NCI-H69 (cell line): Measurements from ENCODE around the gene TOR3A.

Experiments used
- DNase-seq: peaks from one replicate; lab custom pipeline; 2025; lab: John Stamatoyannopoulos, UW

The TOR3A gene

DNA sequence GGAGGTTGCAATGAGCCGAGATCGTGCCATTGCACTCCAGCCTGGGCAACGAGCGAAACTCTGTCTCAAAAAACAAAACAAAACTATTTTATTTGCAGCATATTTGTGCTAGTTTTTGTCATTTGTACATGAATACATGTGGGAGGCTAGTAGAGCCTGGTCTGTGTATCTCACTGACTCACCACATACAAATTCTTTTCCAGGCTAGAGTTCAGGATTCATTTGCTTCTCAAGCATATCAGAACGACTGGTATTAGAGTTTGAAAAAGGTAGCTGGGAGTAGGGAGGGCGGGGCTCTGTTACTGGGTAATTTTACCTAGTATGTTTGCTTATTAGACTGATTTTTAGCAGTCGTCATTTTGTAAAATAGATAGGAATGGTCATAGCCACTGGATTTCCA, 4.5 kb upstream of the TOR3A start:
- no peak for DNase-seq

GRCh38 chr1:179079113-179079761, 2.6 kb upstream of the TOR3A start:
- peak; percentile 84 for DNase-seq

DNA sequence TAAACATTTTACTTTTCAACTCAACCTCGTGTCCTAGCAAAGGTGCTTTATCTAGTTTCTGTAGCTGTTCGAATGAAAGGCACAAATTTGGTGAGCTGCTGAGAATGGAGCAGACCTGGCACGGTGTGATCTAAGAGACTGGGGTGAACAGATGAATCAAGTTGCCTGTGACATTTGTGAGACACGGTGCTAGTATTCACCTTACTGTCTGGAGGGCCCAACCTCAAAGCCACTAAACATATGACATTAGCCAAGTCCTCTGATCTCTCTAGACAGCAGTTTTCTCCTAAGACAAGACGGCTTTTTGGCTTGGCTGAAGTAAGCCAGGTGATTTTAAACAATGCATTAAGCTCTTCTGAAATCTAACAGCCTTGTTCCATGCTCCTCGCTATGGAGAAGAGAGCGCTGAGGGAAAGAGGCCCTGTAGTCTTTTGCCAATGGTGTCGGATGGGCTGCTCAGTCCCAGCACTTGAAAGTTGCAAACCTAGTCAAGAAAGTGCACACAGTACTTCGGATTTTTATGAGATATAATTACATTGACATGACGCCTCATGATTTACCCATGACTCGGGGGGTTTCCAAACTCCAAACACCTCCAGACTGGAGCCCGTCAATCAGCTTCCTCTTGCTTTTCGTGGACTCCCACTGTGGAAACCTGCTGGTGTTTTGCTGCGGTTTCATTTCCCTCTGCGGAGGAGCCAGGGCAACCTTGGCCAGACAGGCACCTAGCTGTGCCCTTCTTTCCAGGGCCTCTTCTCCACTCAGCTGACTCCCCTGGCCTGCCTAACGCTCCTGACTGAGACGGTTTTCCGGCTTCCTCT, 794 bp upstream of the TOR3A start:
- DNase-seq = no peak

DNA sequence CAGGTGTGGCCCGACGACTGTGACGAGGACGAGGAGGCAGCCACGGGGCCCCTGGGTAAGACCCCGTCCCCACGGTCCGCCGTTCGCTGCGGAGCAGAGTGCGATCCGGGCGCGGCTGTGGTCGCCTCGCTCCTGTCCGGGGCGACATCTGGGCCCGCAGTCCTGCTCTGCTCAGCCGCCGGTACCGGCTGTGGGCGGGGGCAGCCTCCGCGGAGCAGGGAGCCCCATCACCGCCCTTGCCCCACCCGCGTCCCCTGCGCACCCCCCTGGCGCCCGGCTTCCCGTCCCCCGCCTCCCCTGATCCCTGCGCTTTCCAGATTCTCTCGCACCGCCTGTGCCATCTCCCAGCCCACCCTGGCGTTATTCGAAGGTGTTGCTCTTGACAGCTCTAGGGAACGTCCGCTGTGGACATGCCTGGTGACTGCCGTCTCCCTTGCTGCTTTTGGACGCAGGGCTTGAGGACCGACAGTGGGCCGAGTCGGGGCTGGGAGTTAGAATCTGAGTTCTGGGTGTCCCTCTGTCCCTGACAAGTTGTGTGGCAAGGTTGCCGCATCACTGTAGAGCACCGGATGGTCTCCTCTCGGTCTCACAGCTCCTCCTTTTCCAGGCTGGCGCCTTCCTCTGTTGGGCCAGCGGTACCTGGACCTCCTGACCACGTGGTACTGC, 596 bp downstream of the TOR3A start:
- DNase-seq = peak; percentile 69

DNA sequence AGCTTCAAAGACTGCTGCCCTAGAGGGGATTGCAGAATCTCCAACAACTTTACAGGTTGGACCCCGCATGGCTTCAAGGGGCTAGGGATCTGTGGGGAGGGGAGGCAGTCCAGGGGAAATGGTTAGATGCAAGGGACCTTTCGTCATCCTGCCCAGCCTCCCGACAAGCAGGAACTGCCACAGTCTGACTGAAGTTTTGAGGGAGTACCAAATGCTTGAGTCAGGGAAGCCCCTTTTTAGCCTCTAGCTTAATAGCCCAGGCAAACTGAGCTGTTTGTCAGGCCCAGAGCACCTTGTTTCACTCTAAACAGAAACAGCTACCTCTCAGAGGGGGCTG, 1.1 kb downstream of the TOR3A start:
- peak; percentile 59 for DNase-seq

DNA sequence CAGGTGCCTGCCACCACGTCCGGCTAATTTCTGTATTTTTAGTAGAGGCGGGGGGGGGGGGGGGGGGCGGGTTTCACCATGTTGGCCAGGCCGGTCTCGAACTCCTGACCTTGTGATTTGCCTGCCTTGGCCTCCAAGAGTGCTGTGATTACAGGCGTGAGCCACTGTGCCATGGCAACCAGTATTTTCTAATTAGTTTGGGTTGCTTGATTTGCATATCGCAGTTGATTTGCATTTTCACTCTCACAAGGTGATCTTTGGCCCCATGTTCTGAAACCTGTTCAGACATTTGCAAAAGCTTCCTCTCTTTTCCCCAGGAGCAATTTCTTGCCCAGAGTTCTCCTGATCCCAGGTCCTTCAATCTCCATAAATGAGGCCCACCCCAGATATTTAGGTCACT, 1.7 kb downstream of the TOR3A start:
- DNase-seq = no peak

GRCh38 chr1:179087665-179088064, 5.8 kb downstream of the TOR3A start:
- peak; percentile 43 for DNase-seq

GRCh38 chr1:179089827-179090482, 8.1 kb downstream of the TOR3A start:
- no peak for DNase-seq

- DNase-seq = peak; percentile 52
Measured at GRCh38 chr1:179090522-179090921, 8.7 kb downstream of the TOR3A start.

- DNase-seq = no peak
Measured at GRCh38 chr1:179090923-179091322, 9.1 kb downstream of the TOR3A start.

DNA sequence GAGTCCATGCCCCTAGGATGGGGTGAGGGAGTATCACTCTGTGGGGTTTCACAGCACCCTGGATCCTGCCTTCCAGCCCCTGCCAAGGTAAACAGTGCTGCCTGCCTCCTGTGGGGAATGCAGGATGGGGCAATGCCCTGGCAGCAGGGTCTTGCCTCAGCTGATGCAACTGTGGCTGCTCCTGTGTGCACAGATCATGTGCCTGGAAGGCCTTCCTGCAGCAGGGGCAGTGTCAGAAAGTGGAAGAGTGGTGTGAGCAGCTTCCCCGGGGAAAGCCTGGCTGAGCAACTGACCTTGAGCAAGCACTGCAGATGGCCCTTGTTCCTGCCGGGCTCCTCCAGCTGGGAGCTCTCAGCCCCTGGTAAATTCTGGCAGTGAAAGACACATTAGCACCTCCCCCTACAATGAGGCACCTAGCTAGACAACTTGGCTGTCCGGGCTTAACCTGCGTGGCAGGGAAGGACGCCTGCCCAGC, 9.9 kb downstream of the TOR3A start:
- peak; percentile 86 for DNase-seq

DNA sequence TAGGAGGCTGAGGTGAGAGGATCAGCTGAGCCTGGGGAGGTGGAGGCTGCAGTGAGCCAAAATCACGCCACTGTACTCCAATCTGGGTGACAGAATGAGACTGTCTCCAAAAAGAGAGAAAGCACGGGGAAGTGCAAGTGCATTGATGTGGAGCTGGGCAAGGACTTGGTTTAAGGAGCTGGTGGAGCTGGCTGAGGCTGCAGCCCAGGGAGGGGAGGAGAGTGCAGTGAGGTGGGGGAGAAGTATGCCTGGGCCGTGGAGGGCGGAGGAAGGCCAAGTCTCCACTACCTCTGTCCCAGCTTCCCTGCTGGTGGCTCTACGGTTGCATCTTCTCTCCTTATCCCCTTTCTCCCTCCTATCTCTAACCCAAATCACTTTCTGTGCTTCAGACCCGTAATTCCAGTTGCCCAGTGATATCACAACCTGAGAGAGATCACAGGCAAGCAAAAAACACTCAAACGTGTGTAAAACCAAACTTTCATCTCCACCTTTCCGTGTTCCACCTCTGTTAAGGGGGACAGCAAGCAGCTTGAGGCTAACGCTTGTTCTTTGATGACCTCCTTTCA, 11.1 kb downstream of the TOR3A start:
- DNase-seq = no peak

DNA sequence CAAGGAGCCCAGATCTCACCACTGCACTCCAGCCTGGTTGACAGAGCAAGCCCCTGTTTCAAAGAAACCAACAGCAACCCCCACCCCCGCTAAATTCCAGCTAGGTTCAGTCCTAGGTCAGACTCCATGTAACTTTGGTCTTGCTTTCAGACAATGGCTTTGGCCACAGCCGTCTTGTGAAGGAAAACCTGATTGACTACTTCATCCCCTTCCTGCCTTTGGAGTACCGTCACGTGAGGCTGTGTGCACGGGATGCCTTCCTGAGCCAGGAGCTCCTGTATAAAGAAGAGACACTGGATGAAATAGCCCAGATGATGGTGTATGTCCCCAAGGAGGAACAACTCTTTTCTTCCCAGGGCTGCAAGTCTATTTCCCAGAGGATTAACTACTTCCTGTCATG, 12.9 kb downstream of the TOR3A start:
- DNase-seq = no peak

GRCh38 chr1:179095377-179095776, 13.5 kb downstream of the TOR3A start:
- no peak for DNase-seq

GRCh38 chr1:179095924-179096323, 14.1 kb downstream of the TOR3A start:
- DNase-seq = no peak

- no peak for DNase-seq
Measured at GRCh38 chr1:179099891-179100290, 18.0 kb downstream of the TOR3A start.

- DNase-seq = no peak
Measured at GRCh38 chr1:179101566-179101965, 19.7 kb downstream of the TOR3A start.

DNA sequence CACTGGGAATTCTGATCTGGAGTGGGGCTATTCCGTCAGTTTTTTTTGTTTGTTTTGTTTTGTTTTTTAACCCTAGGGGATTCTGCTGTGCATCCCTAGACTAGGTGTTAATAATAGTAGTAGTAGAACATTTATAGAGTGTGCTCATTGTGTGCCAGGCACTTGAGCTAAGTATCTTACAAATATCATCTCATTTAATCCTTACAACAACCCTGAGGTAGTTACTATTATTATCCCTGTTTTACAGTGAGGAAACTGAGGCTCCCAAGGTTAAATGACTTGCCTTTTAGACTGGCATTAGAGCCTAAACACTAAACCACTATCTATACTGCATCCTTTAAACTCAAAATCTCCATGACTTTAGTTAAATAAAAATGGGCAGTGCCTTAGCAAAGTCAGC, 22.1 kb downstream of the TOR3A start:
- no peak for DNase-seq

DNA sequence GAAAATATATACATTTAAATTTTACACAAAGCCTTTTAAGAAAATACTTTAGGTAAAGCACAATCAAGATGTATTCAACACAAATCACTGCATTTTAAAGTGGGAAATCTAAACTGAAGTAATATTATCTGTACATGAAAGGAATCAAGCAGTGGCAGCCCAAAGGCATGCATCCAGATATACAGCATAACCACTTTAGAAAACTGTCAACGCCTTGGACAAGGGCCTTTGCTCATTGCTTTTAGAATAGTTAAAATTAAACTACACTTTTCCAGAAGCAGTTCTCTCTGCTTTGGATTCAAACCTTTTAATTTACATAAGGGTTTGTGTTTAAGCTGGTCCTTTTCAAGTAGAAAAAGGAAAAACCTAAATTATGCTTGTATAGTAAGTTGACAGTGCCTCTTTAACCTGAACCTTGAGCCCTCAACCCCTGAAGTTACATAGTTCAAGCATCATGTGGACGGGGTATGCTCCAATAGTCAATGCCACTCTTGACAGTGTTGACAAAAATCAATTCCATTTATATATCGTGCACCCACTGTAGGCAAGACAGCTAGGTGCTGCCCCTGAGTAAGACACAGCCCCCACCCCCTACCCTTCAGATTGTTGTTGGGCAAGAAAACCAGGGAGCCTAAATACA, 22.9 kb downstream of the TOR3A start:
- no peak for DNase-seq

- peak; percentile 44 for DNase-seq
Measured at GRCh38 chr1:179105393-179105792, 23.5 kb downstream of the TOR3A start.

DNA sequence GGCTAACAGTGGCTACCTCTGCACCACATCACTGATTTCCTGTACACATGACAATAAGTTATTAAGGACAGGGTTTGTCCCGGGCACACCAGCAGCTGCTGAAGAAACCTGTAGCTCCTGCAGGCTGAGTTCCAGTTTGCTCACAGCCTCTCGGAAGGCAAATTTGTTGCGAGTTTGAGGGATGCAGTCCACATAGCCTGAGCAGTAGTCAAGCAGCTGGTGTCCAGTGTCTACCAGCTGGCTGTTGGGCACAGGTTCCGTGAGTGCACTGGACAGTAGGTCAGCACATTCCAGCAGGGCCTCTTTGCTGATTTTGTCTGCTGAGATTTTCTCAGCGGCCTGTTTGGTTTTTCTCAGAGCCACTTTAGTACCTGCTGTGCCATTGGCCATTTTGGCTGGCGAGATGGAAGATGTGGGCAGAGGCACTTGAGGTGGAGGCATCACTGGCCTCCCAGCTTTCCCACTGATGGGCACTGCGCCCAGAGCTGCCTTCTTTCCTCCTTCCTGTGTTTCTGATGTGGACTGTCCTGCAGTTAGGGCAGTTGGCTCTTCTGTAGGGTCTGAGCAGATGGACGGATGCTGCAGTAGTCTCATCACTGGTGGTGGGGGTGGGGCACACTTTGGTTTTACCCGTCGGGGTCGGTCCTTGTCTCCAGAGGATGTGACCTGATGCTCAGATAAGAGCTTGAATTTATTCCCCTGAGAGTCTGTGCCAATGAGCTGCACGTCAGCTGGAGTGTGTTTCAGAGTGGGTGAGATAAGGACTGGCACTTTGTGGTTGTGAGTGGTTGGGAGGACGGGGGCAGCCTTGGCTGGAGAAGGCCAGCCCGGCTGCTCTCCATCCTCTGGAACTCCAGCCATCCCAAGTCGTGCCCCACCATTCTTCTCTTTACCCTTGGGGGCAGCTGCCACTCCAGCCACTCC, 26.1 kb downstream of the TOR3A start:
- DNase-seq = no peak
